A673 (cell line): ENCODE measurements around the gene HNRNPUL1.

ENCODE experiments used
- EZH2 ChIP-seq: fragments of 200-600 bp; sonication (generic); IDR thresholded peaks from 2 replicates; pipeline ENCODE4 v1.6.1; 2017; ENCODE audit warnings: borderline replicate concordance, low read depth, mild to moderate bottlenecking, mixed read lengths, antibody characterized with exemption, low read length; ENCODE audit not compliant: poor library complexity, severe bottlenecking
- TF ChIP-seq, protein P1 (sequence below): fragments of 300-800, 200-600 bp; sonication (generic); conservative IDR thresholded peaks from 2 replicates; pipeline ENCODE4 v1.5.1; 2017; ENCODE audit warnings: low read depth, mild to moderate bottlenecking, antibody characterized with exemption, low read length, moderate library complexity, mixed read lengths

DNA sequence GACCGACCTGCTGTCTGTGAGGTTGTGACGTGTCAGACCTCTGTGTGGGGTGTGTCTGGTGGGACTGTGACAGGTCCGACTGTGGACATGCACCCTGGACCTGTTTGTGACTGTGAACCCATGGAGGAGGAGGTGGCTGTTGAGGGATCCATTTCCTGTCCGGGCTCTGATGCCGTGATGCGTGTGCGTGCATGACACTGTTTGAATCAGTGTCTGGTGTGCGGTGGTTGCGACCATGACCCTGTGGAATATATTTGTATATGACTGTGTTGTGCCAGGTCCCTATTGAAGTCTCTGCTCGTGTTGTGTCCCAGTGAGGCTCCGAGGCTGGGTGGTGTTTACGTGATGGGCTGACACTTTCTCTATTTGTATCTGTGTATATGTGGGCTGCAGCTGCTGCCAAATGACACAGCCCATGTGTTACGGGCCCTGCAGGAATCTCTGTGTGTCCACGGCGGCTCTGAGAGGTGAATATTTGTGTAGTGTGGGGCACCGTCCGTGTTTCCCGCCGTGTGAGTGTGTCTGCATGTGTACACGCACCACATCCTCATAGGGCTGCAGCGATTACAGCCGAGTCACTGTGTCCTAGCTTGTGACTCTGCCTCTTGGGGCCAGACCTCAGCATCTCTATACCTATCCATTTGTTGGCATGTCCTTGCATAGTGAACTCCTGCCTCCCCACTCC lies 64.1 kb downstream of the HNRNPUL1 start:
- TF ChIP-seq, protein P1, sequence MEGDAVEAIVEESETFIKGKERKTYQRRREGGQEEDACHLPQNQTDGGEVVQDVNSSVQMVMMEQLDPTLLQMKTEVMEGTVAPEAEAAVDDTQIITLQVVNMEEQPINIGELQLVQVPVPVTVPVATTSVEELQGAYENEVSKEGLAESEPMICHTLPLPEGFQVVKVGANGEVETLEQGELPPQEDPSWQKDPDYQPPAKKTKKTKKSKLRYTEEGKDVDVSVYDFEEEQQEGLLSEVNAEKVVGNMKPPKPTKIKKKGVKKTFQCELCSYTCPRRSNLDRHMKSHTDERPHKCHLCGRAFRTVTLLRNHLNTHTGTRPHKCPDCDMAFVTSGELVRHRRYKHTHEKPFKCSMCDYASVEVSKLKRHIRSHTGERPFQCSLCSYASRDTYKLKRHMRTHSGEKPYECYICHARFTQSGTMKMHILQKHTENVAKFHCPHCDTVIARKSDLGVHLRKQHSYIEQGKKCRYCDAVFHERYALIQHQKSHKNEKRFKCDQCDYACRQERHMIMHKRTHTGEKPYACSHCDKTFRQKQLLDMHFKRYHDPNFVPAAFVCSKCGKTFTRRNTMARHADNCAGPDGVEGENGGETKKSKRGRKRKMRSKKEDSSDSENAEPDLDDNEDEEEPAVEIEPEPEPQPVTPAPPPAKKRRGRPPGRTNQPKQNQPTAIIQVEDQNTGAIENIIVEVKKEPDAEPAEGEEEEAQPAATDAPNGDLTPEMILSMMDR: no peak
- TF ChIP-seq EZH2: no peak
